ENCODE results near the gene PCMT1. TPM values are rescaled to one million over a fixed set of nuclear protein-coding genes. Genes with fewer than 3 reads are reported as not detected.
"Not testable (repeated sequence)": the region's sequence is repeated elsewhere in the genome, so short reads cannot be mapped to it uniquely, and the experiment has no call there.

PCMT1 gene
- total RNA-seq, 6 experiments from 2014 or later = 40.7 to 84.5 (median 47.7) TPM

GRCh38 chr6:149840345-149841075 lies 91.0 kb downstream of the PCMT1 start:
- Histone ChIP-seq H3K36me3 (no peaks in the 10 kb centered on the region), H3K4me1 (peaks cover 0 to 10% (median 0%) of the 10 kb centered on the region in 4 donors), H3K4me3 (no peak overlapping the region), H3K27ac (peak overlapping the region in 1 of 3 donors; percentile 6), H3K27me3 (no peaks in the 10 kb centered on the region), H3K9me3 (no peaks in the 10 kb centered on the region)
- WGBS (ENCODE audit: insufficient coverage, low coverage, low lambda C conversion rate, missing lambda C conversion rate) = 28% methylated on average over 8 of the region's 8 CpGs
- TF ChIP-seq POLR2A (IDR thresholded peaks at IDR 0.05) (no peak), CTCF (IDR thresholded peaks at IDR 0.05) (peak; percentile 57 to 79 (median 66))
- intact Hi-C loops (cut with DNase I) = loop anchor here in 1 of 2 donors (5.0 kb wide), 1 partner anchor 87 kb away; no protein-coding TSS in a partner anchor
- ATAC-seq (peak; percentile 96 to 98 (median 96)), DNase-seq (peak; percentile 72 to 85 (median 77))

- no peak for ATAC-seq
- TF ChIP-seq CTCF (IDR thresholded peaks at IDR 0.05) = no peak
- TF ChIP-seq POLR2A (IDR thresholded peaks at IDR 0.05) = no peak
- intact Hi-C loops (cut with DNase I) = loop anchor here in 1 of 2 donors (5.0 kb wide), 1 partner anchor 85 kb away; no protein-coding TSS in a partner anchor
Observed at GRCh38 chr6:149842331-149842730, 92.8 kb downstream of the PCMT1 start.

GRCh38 chr6:149843051-149843633 lies 93.6 kb downstream of the PCMT1 start:
- Histone ChIP-seq H3K4me1 (peaks cover 0 to 16% (median 3%) of the 10 kb centered on the region in 4 donors), H3K27ac (no peak overlapping the region), H3K9me3 (no peaks in the 10 kb centered on the region), H3K36me3 (no peaks in the 10 kb centered on the region), H3K4me3 (no peak overlapping the region), H3K27me3 (no peaks in the 10 kb centered on the region)
- WGBS (ENCODE audit: insufficient coverage, low coverage, low lambda C conversion rate, missing lambda C conversion rate) = 100% methylated on average over 3 of the region's 10 CpGs
- TF ChIP-seq CTCF (IDR thresholded peaks at IDR 0.05) (no peak), POLR2A (IDR thresholded peaks at IDR 0.05) (no peak)
- intact Hi-C loops (cut with DNase I) = loop anchor here in 1 of 2 donors (5.0 kb wide), 1 partner anchor 84 kb away; no protein-coding TSS in a partner anchor
- ATAC-seq (no peak), DNase-seq (peak in 1 of 3 donors; percentile 28)

More at GRCh38 chr6:149842331-149842730, 92.8 kb downstream of the PCMT1 start:
- H3K27me3 ChIP-seq = no peaks in the 10 kb centered on the region
- no peaks in the 10 kb centered on the region for H3K36me3 ChIP-seq
- no peak overlapping the region for H3K27ac ChIP-seq
- no peaks in the 10 kb centered on the region for H3K9me3 ChIP-seq
- DNase-seq = no peak
- H3K4me1 ChIP-seq = peaks cover 0 to 14% (median 2%) of the 10 kb centered on the region in 4 donors
- H3K4me3 ChIP-seq = no peak overlapping the region
- WGBS (ENCODE audit: insufficient coverage, low coverage, low lambda C conversion rate, missing lambda C conversion rate) = 85% methylated on average over 6 of the region's 7 CpGs

GRCh38 chr6:149844036-149844435 lies 94.5 kb downstream of the PCMT1 start:
- intact Hi-C loops (cut with DNase I) = loop anchor here in 1 of 2 donors (5.0 kb wide), 1 partner anchor 83 kb away; no protein-coding TSS in a partner anchor
- H3K4me3 ChIP-seq, H3K27ac ChIP-seq, ATAC-seq, H3K9me3 ChIP-seq, H3K36me3 ChIP-seq, DNase-seq, H3K27me3 ChIP-seq: not testable (repeated sequence)
- WGBS (ENCODE audit: insufficient coverage, low coverage, low lambda C conversion rate, missing lambda C conversion rate) = no CpG with 5 or more reads among the region's 4 CpGs
- H3K4me1 ChIP-seq = peaks cover 0 to 16% (median 3%) of the 10 kb centered on the region in 4 donors

DNA sequence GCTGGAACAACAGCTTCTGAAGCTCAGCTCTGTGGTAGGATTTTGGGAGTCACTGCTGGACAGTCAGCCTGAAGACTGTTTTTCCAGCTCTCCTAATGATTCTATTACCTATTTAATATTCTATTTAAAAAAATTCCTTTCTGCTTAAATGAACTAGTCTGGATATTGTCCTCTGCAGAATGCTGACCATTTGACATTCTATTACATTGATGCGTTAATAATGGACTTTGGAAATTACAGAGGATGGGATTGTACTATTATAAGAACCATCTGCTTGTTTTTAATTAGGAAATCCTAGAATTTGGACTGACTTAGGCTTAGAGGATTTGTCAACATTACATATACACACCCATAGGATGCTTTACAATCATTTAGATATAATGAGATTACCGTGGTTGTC lies 94.9 kb downstream of the PCMT1 start:
- 89% methylated on average over 2 of the region's 2 CpGs for WGBS (ENCODE audit: insufficient coverage, low coverage, low lambda C conversion rate, missing lambda C conversion rate)
- DNase-seq (no peak), ATAC-seq (no peak)
- TF ChIP-seq POLR2A (IDR thresholded peaks at IDR 0.05) (no peak), CTCF (IDR thresholded peaks at IDR 0.05) (no peak)
- Histone ChIP-seq H3K36me3 (no peaks in the 10 kb centered on the region), H3K27ac (no peak overlapping the region), H3K4me1 (peaks cover 0 to 16% (median 3%) of the 10 kb centered on the region in 4 donors), H3K9me3 (no peaks in the 10 kb centered on the region), H3K27me3 (no peaks in the 10 kb centered on the region), H3K4me3 (no peak overlapping the region)
- intact Hi-C loops (cut with DNase I) = loop anchor here in 1 of 2 donors (5.0 kb wide), 1 partner anchor 83 kb away; no protein-coding TSS in a partner anchor

All from right lobe of liver (tissue), 6 donors.